Purkinje cell (primary cell): ENCODE data around the gene ATAD3B. TPM values are rescaled to one million over a fixed set of nuclear protein-coding genes. Genes with fewer than 3 reads are reported as not detected.

ENCODE experiments used
- polyA plus RNA-seq: library from polyadenylated mRNA; unstranded; fragments of >200 nt; fragmentation: Nextera tagmentation; gene quantifications from 2 replicates; pipeline ENCODE4 v1.2.1, GENCODE V29; 2014

The ATAD3B gene, protein sequence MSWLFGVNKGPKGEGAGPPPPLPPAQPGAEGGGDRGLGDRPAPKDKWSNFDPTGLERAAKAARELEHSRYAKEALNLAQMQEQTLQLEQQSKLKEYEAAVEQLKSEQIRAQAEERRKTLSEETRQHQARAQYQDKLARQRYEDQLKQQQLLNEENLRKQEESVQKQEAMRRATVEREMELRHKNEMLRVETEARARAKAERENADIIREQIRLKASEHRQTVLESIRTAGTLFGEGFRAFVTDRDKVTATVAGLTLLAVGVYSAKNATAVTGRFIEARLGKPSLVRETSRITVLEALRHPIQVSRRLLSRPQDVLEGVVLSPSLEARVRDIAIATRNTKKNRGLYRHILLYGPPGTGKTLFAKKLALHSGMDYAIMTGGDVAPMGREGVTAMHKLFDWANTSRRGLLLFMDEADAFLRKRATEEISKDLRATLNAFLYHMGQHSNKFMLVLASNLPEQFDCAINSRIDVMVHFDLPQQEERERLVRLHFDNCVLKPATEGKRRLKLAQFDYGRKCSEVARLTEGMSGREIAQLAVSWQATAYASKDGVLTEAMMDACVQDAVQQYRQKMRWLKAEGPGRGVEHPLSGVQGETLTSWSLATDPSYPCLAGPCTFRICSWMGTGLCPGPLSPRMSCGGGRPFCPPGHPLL
- polyA plus RNA-seq: not detected in 2 replicates

GRCh38 chr1:1471389-1472052 lies at the start of gene ATAD3B:
ATAD3B (plus strand) TSS chr1:1471765; CDS start chr1:1471885, 120 bp downstream.

DNA sequence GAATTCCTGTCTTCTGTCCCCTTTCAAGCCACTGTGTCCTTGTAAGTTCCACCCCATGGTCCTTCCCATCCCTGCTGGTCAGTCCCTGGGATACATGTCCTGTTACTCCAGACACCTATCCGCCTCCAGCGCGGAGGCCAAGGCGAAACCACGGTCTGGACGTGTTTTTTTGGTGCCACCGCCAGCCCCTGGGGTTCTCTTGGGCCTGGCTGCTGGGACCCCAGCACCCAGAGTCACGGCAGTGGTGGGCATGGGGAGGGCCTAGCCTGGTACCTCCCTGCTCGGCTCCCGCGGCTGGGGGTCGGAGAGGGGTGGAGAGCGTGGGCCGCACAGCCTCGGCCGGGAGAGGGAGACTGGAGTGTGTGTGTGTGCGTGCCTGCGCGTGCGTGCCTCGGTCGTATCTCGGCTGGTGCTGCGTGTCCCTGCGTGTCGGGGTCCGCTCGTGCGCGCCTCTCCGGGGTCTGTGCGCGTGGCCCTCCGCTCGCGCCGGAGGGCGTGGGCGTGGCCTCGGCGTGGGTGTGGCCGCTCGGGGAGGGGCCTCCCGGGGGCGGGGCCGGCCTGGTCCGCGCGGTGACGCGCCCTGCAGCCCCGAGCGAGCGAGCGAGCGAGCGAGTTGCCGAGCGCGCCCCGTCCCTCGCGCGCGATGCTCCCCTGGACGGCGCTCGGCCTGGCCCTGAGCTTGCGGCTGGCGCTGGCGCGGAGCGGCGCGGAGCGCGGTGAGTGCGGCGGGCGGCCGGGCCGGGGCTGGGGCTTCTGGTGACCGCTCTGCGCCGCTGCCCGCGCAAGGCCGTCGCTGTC lies 36.3 kb upstream of the ATAD3B start, which contains the start of gene VWA1:
Gene VWA1 (plus strand): TSS at position 585 of the 798 bp plus-strand sequence. CDS start 59 bp downstream, at position 644.

DNA sequence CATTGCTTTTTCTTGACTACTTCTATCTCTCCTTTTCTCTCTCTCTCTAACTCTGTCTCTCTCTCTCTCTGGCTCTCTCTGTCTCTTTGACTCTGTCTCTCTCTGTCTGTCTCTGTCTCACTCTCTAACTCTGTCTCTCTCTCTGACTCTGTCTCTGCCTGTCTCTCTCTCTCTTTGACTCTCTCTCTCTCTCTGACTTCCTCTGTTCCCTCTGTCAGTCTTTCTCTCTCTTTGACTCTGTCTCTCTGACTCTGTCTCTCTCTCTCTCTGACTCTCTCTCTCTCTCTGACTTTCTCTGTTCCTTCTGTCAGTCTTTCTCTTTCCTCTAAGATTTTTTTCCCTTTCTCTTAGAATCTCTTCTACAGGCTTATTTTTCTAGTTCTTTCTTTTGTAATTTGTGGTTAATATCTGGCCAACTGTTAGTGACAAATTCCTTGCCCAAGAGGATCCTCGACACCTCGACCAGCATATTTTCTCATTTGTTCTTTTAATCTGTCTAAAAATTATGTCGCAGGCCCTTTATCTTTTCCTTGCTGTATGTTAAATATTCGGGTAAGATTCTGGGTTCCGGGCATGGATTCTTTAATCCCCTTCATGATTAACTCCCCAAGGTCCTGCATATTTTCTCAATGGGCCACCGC lies 22.3 kb upstream of the ATAD3B start, which contains the start of gene ATAD3C:
Gene ATAD3C (plus strand): TSS at position 591 of the 641 bp plus-strand sequence. CDS start 995 bp downstream, outside the sequence.

GRCh38 chr1:1511533-1512285 lies 40.1 kb downstream of the ATAD3B start, which contains the start of gene ATAD3A:
ATAD3A (plus strand) TSS chr1:1512162; CDS start chr1:1512269, 107 bp downstream.

DNA sequence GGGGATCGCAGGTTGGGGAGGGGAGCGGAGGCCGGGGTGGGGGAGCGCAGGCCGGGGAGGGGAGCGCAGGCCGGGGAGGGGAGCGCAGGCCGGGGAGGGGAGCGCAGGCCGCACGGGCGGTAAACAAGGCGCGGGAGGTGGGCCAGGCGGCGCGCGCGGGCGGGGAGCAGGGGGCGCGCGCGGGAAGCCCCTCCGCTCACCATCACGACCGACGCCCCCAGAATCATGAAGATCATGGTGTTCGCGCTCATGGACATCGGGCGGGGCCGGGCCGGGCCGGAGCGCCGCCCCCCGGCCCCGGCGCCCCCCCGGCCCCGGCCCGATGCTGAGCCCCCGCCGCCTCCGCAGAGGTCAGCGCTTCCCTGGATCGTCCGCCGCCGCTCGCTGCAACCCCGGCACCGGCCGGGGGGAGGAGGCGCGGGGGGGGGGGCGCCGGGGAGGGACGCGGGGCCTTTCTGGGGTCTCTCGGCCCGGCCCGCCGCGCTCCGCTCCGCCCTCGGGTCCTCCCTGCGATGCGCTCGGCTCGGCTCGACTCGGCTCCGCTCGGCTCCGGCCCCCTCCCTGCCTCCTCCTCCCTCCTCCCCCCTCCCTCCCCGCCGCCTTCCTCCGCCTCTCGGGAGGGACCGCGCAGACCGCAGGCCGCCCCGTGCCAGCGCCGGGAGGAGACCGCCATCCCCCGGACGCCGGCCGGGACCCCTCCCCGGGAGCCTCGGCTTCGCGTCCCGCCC lies 68.7 kb downstream of the ATAD3B start, which contains the start of gene TMEM240:
Gene TMEM240 (minus strand): TSS at position 535 of the 728 bp plus-strand sequence. CDS start 278 bp downstream, at position 257.

Other genes starting within 250 kb of the ATAD3B start
- gene SDF4, start 239.8 kb upstream of the ATAD3B start, polyA plus RNA-seq: 3.7 and 10.0 TPM in 2 replicates
- gene B3GALT6, start 239.5 kb upstream of the ATAD3B start, polyA plus RNA-seq: 1.3 and 1.5 TPM in 2 replicates
- gene C1QTNF12, start 225.0 kb upstream of the ATAD3B start, polyA plus RNA-seq: not detected in 2 replicates
- 0.87 and 3.4 TPM in 2 replicates for gene UBE2J2, start 197.9 kb upstream of the ATAD3B start, polyA plus RNA-seq
- gene SCNN1D, start 191.3 kb upstream of the ATAD3B start, polyA plus RNA-seq: not detected in 2 replicates
- 0.91 and 4.7 TPM in 2 replicates for gene ACAP3, start 163.8 kb upstream of the ATAD3B start, polyA plus RNA-seq
- 0.26 and 2.6 TPM in 2 replicates for gene PUSL1, start 163.2 kb upstream of the ATAD3B start, polyA plus RNA-seq
- gene INTS11, start 147.1 kb upstream of the ATAD3B start, polyA plus RNA-seq: 13.9 and 14.6 TPM in 2 replicates
- 0.21 and 0.26 TPM in 2 replicates for gene CPTP, start 147.0 kb upstream of the ATAD3B start, polyA plus RNA-seq
- not detected in 2 replicates for gene TAS1R3, start 140.5 kb upstream of the ATAD3B start, polyA plus RNA-seq
- 0.86 and 1.1 TPM in 2 replicates for gene DVL1, start 122.3 kb upstream of the ATAD3B start, polyA plus RNA-seq
- gene MXRA8, start 113.2 kb upstream of the ATAD3B start, polyA plus RNA-seq: 0.63 and 3.6 TPM in 2 replicates
- 29.6 and 36.4 TPM in 2 replicates for gene AURKAIP1, start 96.6 kb upstream of the ATAD3B start, polyA plus RNA-seq
- 22.1 and 24.2 TPM in 2 replicates for gene CCNL2, start 72.4 kb upstream of the ATAD3B start, polyA plus RNA-seq
- gene MRPL20, start 64.5 kb upstream of the ATAD3B start, polyA plus RNA-seq: 252 and 299 TPM in 2 replicates
- gene ANKRD65, start 50.5 kb upstream of the ATAD3B start, polyA plus RNA-seq: 0.24 TPM in 1 of 2 replicates, not detected in the other
- 0.74 TPM in 1 of 2 replicates, not detected in the other for gene VWA1, start 36.1 kb upstream of the ATAD3B start, polyA plus RNA-seq
- 3.1 and 14.2 TPM in 2 replicates for gene ATAD3C, start 22.1 kb upstream of the ATAD3B start, polyA plus RNA-seq
- gene ATAD3A, start 40.4 kb downstream of the ATAD3B start, polyA plus RNA-seq: 0.10 and 0.27 TPM in 2 replicates
- not detected in 2 replicates for gene TMEM240, start 68.9 kb downstream of the ATAD3B start, polyA plus RNA-seq
- gene SSU72, start 103.1 kb downstream of the ATAD3B start, polyA plus RNA-seq: 86.2 and 86.3 TPM in 2 replicates
- 1.5 and 1.9 TPM in 2 replicates for gene FNDC10, start 128.4 kb downstream of the ATAD3B start, polyA plus RNA-seq
- 1.2 and 1.9 TPM in 2 replicates for gene MIB2, start 143.7 kb downstream of the ATAD3B start, polyA plus RNA-seq
- not detected in 2 replicates for gene MMP23B, start 160.4 kb downstream of the ATAD3B start, polyA plus RNA-seq
- gene CDK11B, start 187.2 kb downstream of the ATAD3B start, polyA plus RNA-seq: 3.1 and 4.9 TPM in 2 replicates
- gene SLC35E2B, start 221.0 kb downstream of the ATAD3B start, polyA plus RNA-seq: 5.5 and 7.4 TPM in 2 replicates